Hematopoietic multipotent progenitor cell treated with erythropoietin and hydrocortisone succinate and interleukin-3 and kit ligand, for 17 days (in vitro differentiated cells): ENCODE measurements around the gene MAP2K3.

Experiments
- DNase-seq: peaks from one replicate; pipeline ENCODE4 v3.0.0-alpha.2; 2015; ENCODE audit warnings: low spot score

MAP2K3 gene

GRCh38 chr17:21351366-21352065 lies 67.0 kb downstream of the MAP2K3 start:
- DNase-seq, result no peak

GRCh38 chr17:21352221-21352980 lies 67.9 kb downstream of the MAP2K3 start:
- DNase-seq, result no peak

GRCh38 chr17:21352981-21353265 lies 68.4 kb downstream of the MAP2K3 start:
- DNase-seq, result no peak

- no peak for DNase-seq
Measured at GRCh38 chr17:21353326-21354010, 69.0 kb downstream of the MAP2K3 start.

DNA sequence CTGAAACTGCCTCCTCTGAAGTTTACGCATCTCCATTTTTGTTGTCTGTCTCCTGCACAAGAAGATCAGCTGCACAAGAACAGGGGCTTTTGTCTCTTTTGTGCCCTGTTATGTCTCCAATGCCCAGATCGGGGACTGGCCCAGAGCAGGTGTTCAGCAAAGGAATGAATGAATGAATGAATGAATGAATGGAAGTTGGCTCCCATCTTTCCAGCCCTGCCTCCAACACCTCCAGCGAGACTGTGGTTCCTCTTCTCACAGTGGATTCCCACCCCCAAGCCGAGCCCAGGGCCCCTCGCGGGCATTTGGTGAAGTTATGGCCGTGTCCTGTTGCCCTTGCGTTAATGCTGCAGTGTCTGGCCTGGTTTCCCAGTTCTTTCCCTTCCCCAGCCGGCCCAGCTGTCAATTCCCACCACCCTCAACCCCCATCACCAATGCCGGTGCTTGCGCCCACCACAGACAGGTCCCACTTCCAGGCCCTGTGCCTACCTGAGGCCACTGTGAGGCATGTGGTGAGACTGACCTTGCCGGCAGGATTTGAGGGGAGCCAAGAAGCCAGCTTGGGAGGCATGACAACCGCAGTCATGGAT lies 70.4 kb downstream of the MAP2K3 start:
- no peak for DNase-seq

DNA sequence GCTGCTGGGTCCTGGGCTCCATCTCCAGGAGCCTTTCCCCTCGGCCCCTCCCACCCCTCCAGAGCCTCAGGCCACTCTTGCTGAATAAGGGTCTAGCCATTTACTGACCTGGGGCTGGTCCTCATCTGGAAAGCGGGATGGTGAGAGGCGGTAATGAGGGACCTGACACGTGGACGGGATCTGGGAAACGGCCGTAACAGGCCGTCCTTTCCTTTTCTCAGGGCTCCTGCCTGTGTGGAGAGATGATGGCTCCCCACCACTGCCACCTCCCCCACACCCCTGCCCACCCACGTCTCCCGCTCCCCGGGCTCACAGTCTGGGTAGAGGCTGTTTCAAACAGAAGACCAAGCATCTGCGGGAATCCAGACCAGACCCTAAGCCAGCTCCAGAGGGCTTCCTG lies 71.1 kb downstream of the MAP2K3 start:
- no peak for DNase-seq

GRCh38 chr17:21356537-21357127 lies 72.1 kb downstream of the MAP2K3 start:
- no peak for DNase-seq

GRCh38 chr17:21357281-21357680 lies 72.8 kb downstream of the MAP2K3 start:
- DNase-seq, result no peak

- DNase-seq, result no peak
Measured at GRCh38 chr17:21357696-21358656, 73.5 kb downstream of the MAP2K3 start.

DNA sequence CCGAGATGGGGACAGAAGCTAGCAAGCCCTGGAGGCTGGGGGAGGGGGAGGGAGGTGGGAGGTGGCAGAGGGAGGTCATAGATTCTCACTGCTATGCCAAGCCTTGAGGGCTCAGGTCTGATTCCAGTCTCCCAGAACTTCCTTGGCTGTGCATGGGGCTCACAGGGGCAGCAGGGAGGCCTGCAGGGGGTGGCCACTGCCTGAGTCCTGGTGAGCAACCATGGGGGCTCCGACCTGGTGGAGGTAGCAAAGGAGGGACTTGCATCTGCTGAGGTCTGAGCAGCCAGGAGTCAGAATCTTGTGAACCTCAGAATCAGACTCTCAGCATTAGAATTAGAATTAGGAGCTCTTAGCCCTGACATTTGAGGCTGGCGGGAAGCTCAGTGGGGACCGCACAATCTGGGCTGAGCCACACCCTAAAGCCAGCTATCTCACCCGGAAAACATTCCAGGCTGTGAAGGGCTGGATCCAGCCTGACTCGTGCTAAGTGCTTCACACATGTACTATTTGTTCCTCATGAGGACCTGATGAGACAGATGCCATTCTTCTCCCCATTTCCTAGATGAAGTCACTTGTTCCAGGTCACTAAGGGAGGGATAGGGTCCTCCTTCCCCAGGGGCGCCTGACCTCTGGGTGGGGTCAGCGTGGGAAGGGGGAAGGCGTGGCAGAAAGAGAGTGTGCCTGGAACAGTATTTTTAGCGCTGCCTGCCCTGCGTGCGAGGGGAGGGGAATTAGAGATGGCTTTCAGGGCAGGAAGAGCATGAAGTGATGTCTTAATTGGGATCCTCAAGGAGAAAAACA lies 74.4 kb downstream of the MAP2K3 start:
- DNase-seq, result no peak

DNA sequence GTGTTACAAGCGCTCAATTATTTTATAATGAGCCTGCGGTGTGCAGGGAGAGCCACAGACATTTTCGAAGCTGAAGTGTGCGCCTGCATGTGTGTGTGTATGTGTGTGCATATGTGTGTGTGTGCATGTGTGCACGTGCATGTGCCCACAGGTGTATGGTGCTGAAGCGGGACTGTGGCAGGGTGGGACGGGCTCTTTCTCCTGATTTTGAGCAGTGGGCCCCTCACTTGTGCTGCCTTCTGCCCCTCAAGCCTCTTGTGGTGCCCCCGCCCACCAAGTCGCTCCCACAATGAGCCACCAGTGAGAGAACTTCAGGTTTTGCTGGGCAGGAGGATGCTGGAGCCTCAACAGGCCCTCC lies 75.0 kb downstream of the MAP2K3 start:
- DNase-seq, result no peak

DNA sequence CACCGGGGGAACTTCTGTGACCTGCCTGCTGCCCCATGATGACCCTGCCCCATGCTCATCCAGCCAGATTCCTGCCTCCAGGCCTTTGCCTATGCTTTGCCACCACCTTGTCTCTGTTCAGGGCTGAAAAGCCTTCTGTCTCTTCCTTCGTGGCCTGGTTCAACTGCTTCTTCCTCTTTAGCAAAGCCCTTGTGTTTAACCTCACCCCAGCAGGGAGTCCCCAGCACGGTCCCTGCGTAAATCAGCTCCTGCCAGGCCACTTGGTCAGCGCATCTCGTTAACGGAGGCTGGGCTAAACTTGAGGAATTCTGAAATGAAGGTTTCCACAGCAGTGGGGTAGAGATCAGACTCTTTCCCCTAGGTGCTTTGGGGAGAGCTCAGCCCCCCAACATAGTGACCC lies 75.5 kb downstream of the MAP2K3 start:
- no peak for DNase-seq

DNA sequence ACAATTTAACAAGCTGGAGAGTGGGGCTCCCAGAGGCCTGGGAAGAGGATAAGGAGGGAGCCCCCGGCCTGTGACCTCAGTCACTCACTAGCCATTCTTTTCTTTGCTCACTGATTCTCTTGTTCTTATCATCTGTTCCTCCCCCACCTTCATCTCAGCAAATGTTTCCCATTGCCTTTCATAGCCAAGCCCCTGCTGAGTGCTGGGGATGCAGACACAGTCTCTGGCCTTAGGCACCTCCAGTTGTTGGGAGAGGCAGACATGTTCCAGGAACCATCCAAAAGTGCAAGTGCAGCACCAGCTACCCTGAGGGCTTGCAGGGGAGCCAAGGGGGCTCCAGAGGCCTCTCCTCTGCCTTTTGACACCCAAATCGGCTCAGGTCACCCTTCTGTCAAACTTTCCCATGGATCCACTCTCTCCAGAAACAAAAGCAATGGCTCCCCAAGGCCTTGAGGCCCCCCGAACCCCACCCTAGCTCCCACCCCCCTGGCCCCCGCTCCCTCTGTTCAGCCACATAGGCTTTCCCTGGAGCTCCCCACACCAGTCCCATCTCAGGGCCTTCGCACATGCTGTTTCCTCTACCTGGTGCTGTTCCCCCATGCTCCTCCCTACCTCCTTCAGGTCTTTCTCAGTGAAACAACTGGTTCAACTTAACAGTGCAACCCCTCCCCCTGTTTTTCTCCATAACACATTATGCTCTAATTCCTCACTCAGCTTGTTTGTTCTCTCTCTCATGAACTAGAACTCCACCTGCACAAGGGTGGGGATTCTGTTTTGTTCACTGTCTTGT lies 76.7 kb downstream of the MAP2K3 start:
- no peak for DNase-seq

GRCh38 chr17:21362331-21362931 lies 77.9 kb downstream of the MAP2K3 start:
- no peak for DNase-seq

GRCh38 chr17:21363776-21364642 lies 79.5 kb downstream of the MAP2K3 start:
- DNase-seq, result no peak
